PC-3 (cell line): ENCODE results near the gene ELMOD3. TPM values are rescaled to one million over a fixed set of nuclear protein-coding genes. Genes with fewer than 3 reads are reported as not detected.

ENCODE experiments used
- ATAC-seq: fragments of 200-7000 bp; cut with Tn5 transposase; 2 replicates; pipeline ENCODE4 v1.9.1; 2020; ENCODE audit warnings: mild to moderate bottlenecking, moderate library complexity
- BruUV-seq: library from RNA; stranded (reverse); fragments of 400-500 nt; replicated peaks from 2 replicates; lab custom pipeline; 2021; lab: Mats Ljungman, UMichigan
- CTCF ChIA-PET: fragments of 300-600 bp; sonication (Branson Sonifier 250); formaldehyde crosslinking; loops from one replicate; lab custom pipeline; 2022; ENCODE audit warnings: antibody characterized with exemption; lab: Charles Lee
- POLR2A ChIA-PET: fragments of 300-600 bp; sonication (Branson Sonifier 250); formaldehyde crosslinking; loops from one replicate; lab custom pipeline; 2022; ENCODE audit warnings: antibody characterized with exemption; ENCODE audit not compliant: unreplicated experiment; lab: Charles Lee
- DNase-seq: peaks from one replicate; pipeline ENCODE4 v3.0.0-alpha.2; 2015
- H2AFZ ChIP-seq: fragments of 300-600 bp; sonication (generic); 2 replicates; pipeline ENCODE4 v1.6.0; 2016; ENCODE audit warnings: antibody characterized with exemption, low read length
- H3F3A ChIP-seq: fragments of 300-600 bp; sonication (generic); one replicate; pipeline ENCODE4 v1.6.0; 2017; ENCODE audit warnings: antibody characterized with exemption, low read length, control low read depth, mild to moderate bottlenecking; ENCODE audit not compliant: unreplicated experiment
- H3K27ac ChIP-seq: fragments of 300-600 bp; sonication (generic); 2 replicates; pipeline ENCODE4 v1.5.1; 2016; ENCODE audit warnings: mild to moderate bottlenecking, low read length
- H3K27me3 ChIP-seq: fragments of 300-600 bp; sonication (generic); 2 replicates; pipeline ENCODE4 v1.6.1; 2016; ENCODE audit warnings: low read length, mixed read lengths
- H3K36me3 ChIP-seq: fragments of 300-600 bp; sonication (generic); 2 replicates; pipeline ENCODE4 v1.6.1; 2016; ENCODE audit warnings: low read depth, mixed run types, low read length, mixed read lengths
- H3K4me1 ChIP-seq: fragments of 300-600 bp; sonication (generic); 2 replicates; pipeline ENCODE4 v1.5.1; 2016; ENCODE audit warnings: low read length; ENCODE audit not compliant: insufficient read depth
- H3K4me2 ChIP-seq: fragments of 300-600 bp; sonication (generic); 2 replicates; pipeline ENCODE4 v1.6.0; 2016; ENCODE audit warnings: low read length
- H3K4me3 ChIP-seq: fragments of 300-600 bp; sonication (generic); 2 replicates; pipeline ENCODE4 v1.5.1; 2016; ENCODE audit warnings: mild to moderate bottlenecking, low read length, mixed read lengths
- H3K79me2 ChIP-seq: fragments of 300-600 bp; sonication (generic); 2 replicates; pipeline ENCODE4 v1.6.1; 2017; ENCODE audit warnings: low read length, mixed read lengths
- H3K9ac ChIP-seq: fragments of 300-600 bp; sonication (generic); 2 replicates; pipeline ENCODE4 v1.6.0; 2016; ENCODE audit warnings: mild to moderate bottlenecking, low read length
- H3K9me2 ChIP-seq: fragments of 300-600 bp; sonication (generic); replicated peaks from 2 replicates; pipeline ENCODE4 v1.6.1; 2016; ENCODE audit warnings: mixed run types, low read length, mixed read lengths
- H3K9me3 ChIP-seq: fragments of 300-600 bp; sonication (generic); 2 replicates; pipeline ENCODE4 v1.6.1; 2016; ENCODE audit warnings: low read length, mixed read lengths
- H4K20me1 ChIP-seq: fragments of 300-600 bp; sonication (generic); 2 replicates; pipeline ENCODE4 v1.6.1; 2016; ENCODE audit warnings: low read length, mixed read lengths
- EZH2 ChIP-seq: fragments of 300-600 bp; sonication (generic); IDR thresholded peaks from one replicate; pipeline ENCODE4 v1.6.1; 2017; ENCODE audit warnings: antibody characterized with exemption, mild to moderate bottlenecking, low read length; ENCODE audit not compliant: unreplicated experiment
- EZH2phosphoT487 ChIP-seq: fragments of 300-600 bp; sonication (generic); IDR thresholded peaks from 2 replicates; pipeline ENCODE4 v1.6.1; 2018; ENCODE audit warnings: mild to moderate bottlenecking, antibody characterized with exemption, low read length, borderline replicate concordance
- intact Hi-C: fragments of 100-400 bp; cut with micrococcal nuclease; formaldehyde crosslinking; loops from 2 replicates; pipeline ENCODE4 v1.9.0; 2023
- total RNA-seq: library from RNA; depleted of rRNA; stranded (reverse); fragments of >200 nt; gene quantifications from 2 replicates; pipeline ENCODE4 v1.2.3, GENCODE V29; 2014
- TF ChIP-seq, protein P1 (sequence below): fragments of 300-600 bp; sonication (generic); conservative IDR thresholded peaks from 2 replicates; pipeline ENCODE4 v1.5.1; 2017; ENCODE audit warnings: antibody characterized with exemption, low read depth, mild to moderate bottlenecking, low read length

ELMOD3 gene
- total RNA-seq, 1 experiment from 2014 or later: 19.0 TPM

DNA sequence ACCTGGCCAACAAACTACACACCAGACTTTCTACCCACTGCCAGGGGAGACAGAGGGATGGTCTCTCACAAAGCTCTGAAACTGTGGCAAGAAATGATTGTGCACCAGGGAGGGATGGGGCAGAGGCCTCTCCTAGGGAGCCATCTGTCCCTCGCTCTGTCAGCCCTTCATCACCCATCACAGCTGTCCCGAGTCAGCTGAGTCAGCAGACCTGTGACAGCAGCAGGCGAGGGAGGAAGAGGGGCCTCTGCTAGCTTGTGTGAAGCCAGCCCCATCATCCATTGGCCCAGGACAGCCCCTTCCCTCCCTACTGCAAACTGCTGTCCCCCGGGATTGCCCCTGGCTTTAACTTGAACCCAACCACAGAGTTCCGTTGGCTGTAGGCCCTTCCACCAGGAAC is 69.0 kb downstream of the ELMOD3 start:
- no peaks in the 10 kb centered on the region for H3K9me3 ChIP-seq
- H3K4me2 ChIP-seq: no peak overlapping the region
- no peak for TF ChIP-seq EZH2
- TF ChIP-seq, protein P1, sequence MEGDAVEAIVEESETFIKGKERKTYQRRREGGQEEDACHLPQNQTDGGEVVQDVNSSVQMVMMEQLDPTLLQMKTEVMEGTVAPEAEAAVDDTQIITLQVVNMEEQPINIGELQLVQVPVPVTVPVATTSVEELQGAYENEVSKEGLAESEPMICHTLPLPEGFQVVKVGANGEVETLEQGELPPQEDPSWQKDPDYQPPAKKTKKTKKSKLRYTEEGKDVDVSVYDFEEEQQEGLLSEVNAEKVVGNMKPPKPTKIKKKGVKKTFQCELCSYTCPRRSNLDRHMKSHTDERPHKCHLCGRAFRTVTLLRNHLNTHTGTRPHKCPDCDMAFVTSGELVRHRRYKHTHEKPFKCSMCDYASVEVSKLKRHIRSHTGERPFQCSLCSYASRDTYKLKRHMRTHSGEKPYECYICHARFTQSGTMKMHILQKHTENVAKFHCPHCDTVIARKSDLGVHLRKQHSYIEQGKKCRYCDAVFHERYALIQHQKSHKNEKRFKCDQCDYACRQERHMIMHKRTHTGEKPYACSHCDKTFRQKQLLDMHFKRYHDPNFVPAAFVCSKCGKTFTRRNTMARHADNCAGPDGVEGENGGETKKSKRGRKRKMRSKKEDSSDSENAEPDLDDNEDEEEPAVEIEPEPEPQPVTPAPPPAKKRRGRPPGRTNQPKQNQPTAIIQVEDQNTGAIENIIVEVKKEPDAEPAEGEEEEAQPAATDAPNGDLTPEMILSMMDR: no peak
- no peak for TF ChIP-seq EZH2phosphoT487
- no peak overlapping the region for H2AFZ ChIP-seq
- no peak overlapping the region for H3K4me3 ChIP-seq
- H4K20me1 ChIP-seq: no peaks in the 10 kb centered on the region
- H3K9me2 ChIP-seq: no peaks in the 10 kb centered on the region
- H3K27me3 ChIP-seq: no peaks in the 10 kb centered on the region
- ATAC-seq (no peak), DNase-seq (no peak)
- ChIA-PET CTCF (no interaction called here), POLR2A (no interaction called here)
- H3K36me3 ChIP-seq: no peaks in the 10 kb centered on the region
- 0 out of 2 replicates have a peak, but pooled peaks cover 8% of the 10 kb centered on the region for H3K79me2 ChIP-seq
- H3K27ac ChIP-seq: no peak overlapping the region
- intact Hi-C loops: no loop called here
- H3F3A ChIP-seq: peaks cover 14% of the 10 kb centered on the region
- no peak overlapping the region for H3K9ac ChIP-seq
- BruUV-seq: no TSS peak
- H3K4me1 ChIP-seq: peaks cover 38% of the 10 kb centered on the region

DNA sequence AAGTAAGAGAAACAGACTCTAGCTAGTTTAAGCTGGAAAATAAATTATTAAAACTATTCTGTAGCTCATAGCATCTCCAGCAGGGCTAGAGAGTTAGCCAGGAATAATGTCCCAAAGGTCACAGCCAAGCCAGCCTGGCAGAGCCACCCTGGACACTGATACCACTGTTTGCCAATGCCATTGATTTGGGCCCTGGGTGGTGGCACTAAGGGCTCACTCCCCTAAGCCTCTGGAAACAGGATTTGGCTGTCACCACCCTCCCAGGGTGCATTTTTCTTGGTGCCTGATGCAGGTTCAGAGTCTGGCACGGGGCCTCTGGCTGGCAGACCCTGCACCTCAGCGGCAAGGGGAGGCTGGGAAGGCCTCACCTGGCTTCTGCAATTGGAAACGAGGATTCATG is 71.0 kb downstream of the ELMOD3 start:
- H3K4me1 ChIP-seq: peaks cover 21% of the 10 kb centered on the region
- BruUV-seq: no TSS peak
- H3K79me2 ChIP-seq: no peaks in the 10 kb centered on the region
- no peak for ATAC-seq
- no peak overlapping the region for H3K4me2 ChIP-seq
- ChIA-PET POLR2A (no interaction called here), CTCF (no interaction called here)
- H3K4me3 ChIP-seq: no peak overlapping the region
- intact Hi-C loops: no loop called here
- H3K9me2 ChIP-seq: no peaks in the 10 kb centered on the region
- H3K9ac ChIP-seq: no peak overlapping the region
- H2AFZ ChIP-seq: no peak overlapping the region
- H3K36me3 ChIP-seq: no peaks in the 10 kb centered on the region
- no peak overlapping the region for H3K27ac ChIP-seq
- peaks cover 14% of the 10 kb centered on the region for H3F3A ChIP-seq
- H3K9me3 ChIP-seq: no peaks in the 10 kb centered on the region
- no peak for DNase-seq
- no peaks in the 10 kb centered on the region for H4K20me1 ChIP-seq
- TF ChIP-seq, protein P1: no peak
- no peak for TF ChIP-seq EZH2phosphoT487
- TF ChIP-seq EZH2: no peak
- no peaks in the 10 kb centered on the region for H3K27me3 ChIP-seq

DNA sequence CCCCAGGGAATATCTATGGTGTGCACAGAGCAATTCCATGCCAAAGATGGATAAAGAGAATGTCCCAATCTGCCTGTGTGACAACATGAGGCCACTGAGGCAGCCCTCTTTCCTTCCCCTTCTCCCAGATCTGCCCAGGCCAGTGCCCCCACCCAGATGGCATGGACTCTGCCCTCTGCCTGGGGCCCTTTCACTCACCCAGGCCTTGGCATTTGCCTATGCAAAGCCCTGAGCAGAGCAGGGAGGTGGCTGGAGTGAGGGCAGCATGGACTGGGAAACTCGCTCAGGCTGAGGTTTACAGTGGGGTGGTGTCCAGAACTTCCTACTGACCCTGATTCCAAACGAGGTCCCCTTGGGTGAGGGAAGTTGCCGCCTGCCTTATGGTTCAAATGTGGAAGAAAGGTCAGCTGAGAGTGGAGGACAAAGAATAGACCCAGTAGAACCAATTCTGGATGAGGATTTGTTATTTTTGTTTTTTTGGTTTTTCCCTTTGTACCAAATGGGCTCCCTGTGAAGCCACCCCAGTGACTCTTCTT is 72.8 kb downstream of the ELMOD3 start:
- H3K27ac ChIP-seq: no peak overlapping the region
- no peaks in the 10 kb centered on the region for H4K20me1 ChIP-seq
- TF ChIP-seq EZH2phosphoT487: no peak
- TF ChIP-seq, protein P1: no peak
- no peak for DNase-seq
- no peaks in the 10 kb centered on the region for H3K9me2 ChIP-seq
- intact Hi-C loops: no loop called here
- H3K36me3 ChIP-seq: no peaks in the 10 kb centered on the region
- H3K4me2 ChIP-seq: no peak overlapping the region
- POLR2A ChIA-PET: no interaction called here
- H2AFZ ChIP-seq: no peak overlapping the region
- no peak overlapping the region for H3K4me3 ChIP-seq
- peaks cover under 1% of the 10 kb centered on the region for H3F3A ChIP-seq
- no peaks in the 10 kb centered on the region for H3K79me2 ChIP-seq
- peaks cover 5% of the 10 kb centered on the region for H3K4me1 ChIP-seq
- H3K9ac ChIP-seq: no peak overlapping the region
- ATAC-seq: no peak
- no peaks in the 10 kb centered on the region for H3K27me3 ChIP-seq
- CTCF ChIA-PET: no interaction called here
- no TSS peak for BruUV-seq
- H3K9me3 ChIP-seq: no peaks in the 10 kb centered on the region
